Fibroblast of skin of right biceps (primary cell): ENCODE measurements around the gene ZNF683.
A peak's percentile ranks its signal among the peaks of the same experiment; 100 is the strongest.

Experiments
- DNase-seq: peaks from one replicate; pipeline ENCODE4 v3.0.0-alpha.2; 2013

Gene ZNF683

DNA sequence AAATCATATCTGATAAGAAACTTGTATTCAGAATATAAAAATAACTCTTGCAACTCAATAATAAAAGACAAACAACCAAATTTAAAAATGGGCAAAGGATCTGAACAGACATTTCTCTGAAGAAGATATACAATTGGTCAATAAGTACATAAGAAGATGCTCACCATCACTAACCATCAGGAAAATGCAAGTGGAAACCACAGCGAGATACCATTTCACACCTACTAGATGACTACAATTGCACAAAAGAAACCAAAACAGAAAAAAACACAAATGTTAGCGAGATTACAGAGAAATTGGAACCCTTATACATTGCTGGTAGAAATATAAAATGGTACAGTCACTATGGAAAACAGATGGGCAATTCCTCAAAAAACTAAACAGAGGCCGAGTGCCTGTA is 11.5 kb upstream of the ZNF683 start:
- no peak for DNase-seq

DNA sequence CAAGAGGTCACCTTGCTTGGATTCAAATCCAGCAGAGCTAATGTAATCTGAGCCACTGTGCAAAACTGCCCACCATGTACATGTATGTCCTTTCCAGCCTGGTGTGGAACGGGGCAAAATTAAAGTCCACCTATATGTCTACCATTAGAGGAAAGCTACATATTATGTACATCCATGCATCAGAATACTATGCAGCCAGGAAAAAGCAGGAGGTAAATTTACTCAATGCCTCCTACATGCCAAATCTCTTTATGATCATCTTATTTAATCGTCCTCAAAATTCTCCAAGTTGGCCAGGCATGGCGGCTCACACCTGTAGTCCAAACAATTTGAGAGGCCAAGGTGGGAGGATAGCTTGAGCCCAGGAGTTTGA is 6.3 kb upstream of the ZNF683 start:
- no peak for DNase-seq

DNA sequence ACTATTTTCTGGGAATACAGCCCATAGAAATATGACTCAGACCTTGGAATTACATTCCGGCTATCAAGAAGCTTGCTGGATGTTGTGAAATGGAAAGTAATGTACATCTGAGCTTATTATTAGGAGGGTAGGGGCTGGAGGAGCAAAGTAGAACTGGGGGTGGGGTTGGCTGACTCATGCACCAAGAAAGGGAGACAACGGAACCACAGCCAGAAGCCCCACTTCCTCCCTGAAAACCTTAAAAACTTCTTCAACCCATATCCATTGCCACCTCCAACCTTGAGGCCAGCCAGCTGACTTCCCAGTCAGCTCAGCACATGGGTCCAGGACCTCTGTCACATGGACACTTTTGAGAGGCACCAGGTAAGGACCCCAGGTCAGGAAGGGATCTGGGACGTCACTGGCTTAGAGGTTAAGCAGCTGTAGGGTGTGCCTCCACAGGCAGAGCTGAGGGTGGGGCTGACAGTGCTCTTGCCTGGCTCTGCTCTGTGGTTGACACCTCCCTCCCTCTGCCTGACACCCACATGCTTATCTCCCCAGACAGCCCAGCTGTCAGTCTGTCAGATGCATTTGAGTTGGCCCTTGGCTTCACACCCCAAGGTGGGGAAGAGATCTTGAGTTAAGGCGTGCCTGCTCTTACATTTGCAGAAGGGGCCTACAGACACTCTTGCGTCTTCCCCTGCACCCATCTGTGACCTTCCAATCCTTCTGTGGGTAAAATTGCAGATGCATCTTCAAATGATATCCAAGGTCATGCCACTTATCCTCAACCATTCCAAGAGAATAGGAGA is 5.7 kb upstream of the ZNF683 start:
- DNase-seq, result peak; percentile 99

DNA sequence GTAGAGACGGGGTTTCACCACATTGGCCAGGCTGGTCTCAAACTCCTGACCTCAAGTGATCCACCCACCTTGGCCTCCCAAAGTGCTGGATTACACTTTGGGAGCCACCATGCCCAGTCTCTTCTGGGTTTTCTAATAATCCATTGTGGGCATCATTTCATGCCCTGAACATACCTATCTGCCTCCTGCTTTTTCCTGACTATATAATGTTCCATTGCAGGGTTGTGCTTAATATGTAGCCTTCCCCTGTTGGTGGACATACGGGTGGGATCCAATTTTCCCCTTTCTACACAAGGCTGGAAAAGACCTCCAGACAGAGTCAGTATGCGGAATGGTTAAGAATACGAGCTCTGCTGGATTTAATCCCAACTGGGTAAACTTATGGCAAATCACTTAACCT is 3.5 kb upstream of the ZNF683 start:
- no peak for DNase-seq

DNA sequence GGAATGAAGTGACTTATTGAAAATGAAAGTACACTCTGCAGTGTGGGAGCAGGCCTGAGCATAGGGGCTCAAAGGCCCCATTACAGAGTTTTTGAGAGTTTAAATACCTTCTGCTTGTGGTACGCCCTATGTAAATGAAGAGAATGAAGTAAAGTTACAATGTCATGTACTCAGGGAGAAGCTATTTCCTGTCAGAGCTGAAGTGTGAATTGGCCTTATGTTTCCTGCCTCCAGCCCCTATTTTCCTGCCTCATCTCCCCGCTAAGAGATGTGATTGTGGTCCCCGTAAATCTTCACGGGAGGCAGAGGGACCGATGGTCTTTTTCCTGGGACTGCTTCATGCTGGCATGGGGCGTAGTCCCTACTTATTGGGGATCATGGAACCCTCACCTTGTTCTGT is 2.5 kb upstream of the ZNF683 start:
- peak; percentile 53 for DNase-seq

DNA sequence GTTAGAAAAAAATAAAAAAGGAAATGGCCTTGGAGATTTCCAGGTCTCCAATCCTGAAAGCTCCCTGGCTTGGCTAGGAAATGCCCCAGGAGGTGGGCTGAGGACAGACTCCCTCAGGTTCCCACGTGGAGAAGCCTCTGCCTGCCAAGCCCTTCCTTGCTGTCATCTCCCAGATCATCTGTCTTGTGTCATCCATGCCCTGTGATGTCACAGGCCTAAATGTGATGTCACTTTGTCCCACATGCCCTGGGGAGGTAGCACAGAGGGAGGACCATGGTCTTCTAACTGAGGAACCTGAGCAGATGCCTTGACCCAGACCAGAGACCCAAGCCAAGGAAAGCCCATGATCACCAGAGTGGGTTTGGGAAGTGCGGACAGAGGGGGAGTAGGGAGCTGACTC is 1.8 kb upstream of the ZNF683 start:
- DNase-seq, result peak; percentile 18

DNA sequence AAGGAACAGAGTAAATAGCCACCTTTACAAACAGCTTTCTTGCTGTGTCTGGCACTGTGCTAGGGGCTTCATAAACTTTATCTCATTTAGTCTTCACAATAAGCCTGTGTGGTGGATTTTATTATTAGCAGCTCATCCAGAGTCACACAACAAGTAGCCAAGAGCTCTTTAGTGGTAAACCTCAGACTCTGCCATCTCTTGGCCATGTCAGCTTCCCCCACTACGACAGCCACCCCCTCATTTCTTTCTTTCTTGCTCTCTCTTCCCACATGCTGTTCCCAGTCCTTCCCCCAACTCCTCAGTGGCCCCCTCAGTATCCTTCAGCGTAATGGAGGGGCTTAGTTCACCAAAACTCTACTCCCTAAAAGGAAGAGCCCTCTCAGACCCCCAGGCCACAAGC is 1.2 kb upstream of the ZNF683 start:
- DNase-seq, result peak; percentile 36

DNA sequence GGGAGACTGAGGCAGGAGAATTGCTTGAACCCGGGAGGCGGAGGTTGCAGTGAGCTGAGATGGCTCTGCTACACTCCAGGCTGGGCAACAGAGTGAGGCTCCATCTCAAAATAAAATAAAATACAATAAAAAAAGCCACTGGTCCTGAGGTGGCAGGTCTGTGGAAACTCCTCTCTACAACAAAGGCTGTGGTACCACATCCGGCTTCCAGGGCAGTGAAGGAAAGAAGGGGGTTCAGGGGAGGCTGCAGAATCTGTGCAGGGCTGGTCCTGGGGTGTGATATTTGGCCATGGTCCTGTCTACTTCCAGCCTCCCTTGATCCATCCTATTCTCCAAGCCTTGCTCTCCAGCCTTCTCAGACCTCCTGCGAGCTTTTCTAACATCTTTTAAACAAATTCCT is 731 bp upstream of the ZNF683 start:
- DNase-seq, result no peak

DNA sequence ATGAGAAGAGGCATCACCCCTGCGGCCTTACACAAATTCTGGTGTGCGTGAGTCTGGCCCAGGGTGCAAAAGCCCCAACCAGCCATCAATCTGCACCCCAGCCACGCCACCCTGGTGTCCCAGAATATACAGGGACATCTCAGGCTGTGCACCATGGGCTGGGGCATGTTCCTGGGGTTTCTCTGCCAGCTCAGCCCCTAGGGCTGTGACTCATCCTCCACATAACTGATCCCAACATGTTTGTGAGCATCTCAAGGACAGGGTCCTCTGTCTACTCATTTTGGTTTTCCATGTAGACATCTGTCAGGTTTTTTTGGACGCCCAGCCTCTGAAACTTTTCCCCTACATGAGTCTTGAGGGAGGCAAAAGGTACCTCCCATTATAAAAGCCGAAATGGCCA is 511 bp downstream of the ZNF683 start:
- peak; percentile 34 for DNase-seq

DNA sequence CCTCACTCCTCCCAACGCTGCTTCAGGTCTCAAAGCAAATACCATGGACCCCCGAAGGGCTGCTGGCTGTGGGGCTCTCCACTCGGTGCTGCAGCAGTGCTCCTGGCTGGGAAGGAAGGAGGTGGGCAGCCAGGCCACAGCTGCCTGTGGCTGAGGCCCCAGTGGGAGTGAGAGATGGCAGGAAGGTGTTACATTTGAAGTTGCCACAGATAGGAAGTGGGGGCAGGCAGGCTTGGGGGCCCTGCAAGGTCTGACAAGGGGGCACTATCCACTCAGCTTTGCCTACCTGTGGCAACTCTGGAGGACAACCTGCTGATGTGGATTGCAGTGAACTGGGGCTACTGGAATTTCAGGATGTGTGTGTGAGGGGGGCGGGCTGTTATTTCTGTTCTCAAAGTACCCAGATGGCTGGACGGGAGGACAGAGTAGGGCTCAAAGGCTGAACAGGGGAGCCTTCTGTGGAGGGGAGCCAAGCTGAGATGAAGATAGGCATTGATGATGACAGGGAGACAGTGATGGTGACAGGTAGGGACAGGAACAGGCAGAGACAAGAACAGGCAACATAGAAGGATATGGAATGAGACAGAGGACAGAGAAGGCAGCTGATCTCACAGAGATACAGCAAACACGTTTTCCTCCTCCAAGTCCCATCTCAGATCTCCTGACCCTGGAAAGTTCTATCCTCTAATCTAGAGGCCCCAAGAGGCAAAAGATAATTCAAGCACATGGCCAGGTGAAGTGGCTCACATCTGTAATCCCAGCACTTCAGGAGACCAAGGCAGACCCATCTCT is 1.8 kb downstream of the ZNF683 start:
- no peak for DNase-seq

DNA sequence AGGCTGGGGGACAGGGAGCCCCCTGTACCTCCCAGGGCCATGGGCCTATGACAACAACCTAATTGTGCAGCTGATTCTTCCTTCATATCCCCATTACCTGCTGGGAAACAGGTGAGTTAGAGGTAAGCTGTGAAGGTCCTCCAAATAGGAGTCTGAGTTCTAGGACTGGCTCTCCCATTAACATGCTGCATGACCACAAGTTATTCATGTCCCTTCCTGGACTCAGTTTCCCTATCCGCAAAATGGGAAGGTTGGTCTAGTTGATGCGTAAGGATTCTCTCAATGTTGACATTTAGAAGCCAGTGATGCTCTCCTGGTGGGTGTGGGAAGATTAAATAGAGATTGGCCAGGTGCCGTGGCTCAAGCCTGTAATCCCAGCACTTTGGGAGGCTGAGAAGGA is 4.1 kb downstream of the ZNF683 start:
- DNase-seq, result no peak

DNA sequence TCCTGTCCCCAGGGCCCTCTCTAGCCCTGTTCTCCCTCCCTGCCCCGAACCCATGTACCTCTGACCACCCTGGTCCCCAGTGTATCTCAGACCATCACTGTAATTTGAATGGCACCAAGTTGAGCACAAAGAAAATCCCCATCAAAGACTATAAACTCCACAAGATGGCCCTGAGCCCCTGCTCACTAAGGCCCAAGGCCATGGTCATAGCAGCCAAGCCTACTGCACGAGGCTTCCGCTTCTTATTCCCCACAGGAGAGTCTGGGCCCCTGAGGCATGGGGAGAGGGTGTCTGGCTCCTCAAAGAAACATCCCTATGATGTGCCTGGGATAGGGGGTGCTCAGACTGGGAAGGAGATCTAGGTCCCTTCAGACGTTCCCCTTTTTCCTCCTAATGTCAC is 4.5 kb downstream of the ZNF683 start:
- no peak for DNase-seq

DNA sequence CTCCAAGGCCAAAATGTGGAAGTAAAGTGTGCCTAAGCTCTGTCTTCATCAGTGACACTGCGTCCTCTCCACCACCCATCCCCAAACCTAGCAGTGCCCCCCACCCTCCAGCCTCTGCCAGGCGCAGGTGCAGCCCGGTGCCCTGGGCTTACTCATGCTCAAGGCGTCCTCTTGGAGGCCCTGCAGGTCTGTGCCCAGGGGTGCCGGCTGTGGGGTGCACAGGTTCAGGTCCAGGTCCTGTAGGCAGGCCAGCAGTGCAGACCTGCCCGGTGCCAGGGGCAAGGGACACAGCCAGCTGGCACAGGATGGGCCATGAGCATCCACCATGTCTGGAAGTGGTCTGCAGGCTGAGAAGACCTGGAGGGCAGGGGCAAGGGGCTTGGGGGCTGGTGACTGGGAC is 5.1 kb downstream of the ZNF683 start:
- DNase-seq, result no peak

DNA sequence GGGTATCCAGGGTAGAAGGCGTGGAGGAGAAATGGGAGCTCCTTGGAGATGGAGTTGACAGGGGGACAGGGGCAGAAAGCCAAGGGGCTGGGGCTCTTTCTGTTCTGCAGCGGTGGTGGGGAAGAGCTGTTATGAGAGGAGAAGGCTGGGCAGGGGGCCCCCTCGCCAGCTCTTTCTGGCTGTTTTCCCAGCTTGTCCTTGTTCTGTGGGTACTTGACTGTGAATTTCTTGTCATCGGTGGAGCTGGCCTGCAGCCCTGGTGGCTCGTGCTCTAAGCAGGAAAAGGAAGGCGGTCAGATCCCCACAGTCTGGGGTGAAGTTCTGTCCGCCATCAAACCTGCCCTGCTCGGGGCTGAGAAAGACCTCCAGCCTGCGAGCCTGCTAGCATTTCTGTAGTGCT is 7.6 kb downstream of the ZNF683 start:
- DNase-seq, result no peak

DNA sequence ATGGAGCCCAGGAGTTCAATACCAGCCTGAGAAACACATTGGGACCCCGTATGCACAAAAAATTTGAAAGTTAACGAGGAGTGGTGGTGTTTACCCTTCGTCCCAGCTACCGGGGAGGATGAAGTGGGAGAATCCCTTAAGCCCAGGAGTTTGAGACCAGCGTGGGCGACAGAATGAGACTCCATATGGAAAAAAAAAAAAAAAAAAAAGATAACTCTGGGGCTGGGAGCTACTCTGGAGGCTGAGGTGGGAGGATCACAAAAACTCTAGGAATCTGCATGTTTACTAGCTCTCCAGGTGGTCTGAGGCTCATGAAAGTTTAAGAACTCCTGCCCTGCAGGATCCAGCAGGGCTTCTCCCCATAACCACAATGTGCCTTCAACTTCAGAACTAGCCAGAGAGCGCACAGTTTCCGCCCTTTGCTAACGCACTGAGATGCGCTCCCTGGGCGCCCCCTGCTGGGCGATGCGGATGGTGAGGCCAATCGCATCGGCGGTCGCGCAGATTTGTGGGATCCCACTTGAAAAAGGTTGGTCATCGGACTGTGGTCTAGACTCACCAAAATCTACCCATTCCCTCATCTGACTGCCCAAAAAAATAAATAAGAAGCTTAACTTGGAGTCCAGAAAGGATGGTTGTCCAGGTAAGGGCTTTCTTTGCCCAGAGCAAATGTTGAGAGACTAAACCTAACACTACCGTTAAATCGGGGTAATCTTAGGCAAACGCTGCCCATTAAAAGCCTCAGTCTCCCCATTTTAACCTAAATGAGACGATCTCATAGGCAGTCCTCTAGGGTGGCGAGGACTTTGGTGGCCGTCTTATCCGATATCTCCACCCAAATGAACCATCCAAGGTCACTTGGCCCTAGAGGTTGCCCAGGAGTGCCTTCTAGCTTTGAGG is 8.8 kb downstream of the ZNF683 start:
- DNase-seq, result peak; percentile 65

DNA sequence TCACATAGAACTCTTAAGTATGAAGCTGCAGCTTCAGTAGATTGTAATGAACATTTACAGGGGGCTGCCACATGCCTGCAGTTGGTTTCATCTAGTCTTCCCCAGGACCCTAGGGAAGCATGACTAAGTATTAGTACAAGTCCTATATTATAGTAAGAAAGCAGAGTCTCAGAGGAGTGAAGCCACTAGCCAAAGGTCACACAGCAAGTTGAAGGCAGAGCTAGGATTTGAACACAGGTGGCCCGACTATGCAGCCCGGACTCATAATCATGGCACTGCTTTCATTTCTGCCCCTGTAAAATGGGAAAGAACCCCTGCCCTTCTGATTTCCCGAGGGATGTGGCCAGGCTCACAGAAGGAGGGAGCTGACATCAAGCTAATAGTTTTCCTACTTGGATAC is 10.2 kb downstream of the ZNF683 start:
- DNase-seq, result no peak

DNA sequence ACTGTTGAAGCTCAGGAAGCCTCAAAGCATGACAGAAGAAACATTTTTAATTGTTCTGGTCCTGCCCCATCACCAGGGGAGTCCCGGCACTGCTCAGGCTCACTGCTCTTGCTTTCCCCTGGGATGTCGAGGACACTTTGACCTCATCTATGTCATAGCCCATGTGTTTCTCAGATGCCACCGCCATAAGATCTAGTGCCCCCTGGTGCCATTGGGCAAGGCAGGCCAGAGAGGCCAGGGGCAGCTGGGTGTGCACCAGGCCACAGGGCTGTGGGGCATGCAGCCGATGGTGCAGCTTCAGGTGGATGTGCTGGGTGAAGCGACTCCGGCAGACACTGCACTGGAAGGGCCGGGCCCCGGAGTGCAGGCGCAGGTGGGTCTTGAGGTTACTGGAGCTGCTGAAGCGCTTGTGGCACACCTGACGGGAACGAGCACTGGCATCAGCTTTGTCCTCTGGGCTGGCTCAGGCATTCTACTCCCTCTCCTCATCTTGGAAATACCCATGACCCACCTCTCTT is 10.9 kb downstream of the ZNF683 start:
- no peak for DNase-seq

DNA sequence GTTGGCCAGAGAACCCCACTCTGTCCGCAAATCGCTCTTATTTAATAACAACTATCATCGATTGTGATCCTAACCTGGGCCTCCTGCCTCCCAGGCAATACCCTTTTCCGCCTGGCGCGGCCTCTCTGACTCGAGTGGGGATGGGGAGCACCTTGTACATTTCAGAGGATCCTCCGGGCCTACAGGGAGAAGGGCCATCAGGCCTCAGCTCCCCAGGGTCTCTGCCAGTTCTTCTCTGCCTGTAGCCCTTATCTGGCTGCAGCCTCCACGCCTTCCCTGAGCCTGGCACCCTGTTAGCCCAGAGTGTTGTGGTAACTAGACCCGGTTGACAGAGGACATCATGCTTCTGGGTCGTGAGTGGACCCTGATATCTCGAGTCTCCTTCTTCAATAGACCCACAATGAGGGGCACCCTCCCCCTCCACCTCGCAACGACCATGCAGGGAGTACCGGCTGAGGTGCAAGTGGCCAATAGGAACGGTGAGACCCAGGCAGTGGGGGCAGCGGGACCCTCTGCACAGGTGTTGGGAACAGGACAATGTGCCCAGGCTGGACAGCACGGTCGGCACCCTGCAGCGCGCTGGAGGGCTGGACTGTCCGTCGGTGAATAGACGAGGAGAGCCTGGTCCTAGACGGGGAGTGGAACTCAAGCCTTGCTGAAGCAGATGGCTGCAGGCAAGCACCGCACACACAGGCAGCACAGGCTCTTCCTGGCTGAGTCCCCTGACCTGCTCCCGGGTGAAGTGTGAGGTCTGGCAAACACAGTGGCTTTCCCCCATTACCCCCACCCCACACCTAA is 11.5 kb downstream of the ZNF683 start:
- DNase-seq, result no peak

DNA sequence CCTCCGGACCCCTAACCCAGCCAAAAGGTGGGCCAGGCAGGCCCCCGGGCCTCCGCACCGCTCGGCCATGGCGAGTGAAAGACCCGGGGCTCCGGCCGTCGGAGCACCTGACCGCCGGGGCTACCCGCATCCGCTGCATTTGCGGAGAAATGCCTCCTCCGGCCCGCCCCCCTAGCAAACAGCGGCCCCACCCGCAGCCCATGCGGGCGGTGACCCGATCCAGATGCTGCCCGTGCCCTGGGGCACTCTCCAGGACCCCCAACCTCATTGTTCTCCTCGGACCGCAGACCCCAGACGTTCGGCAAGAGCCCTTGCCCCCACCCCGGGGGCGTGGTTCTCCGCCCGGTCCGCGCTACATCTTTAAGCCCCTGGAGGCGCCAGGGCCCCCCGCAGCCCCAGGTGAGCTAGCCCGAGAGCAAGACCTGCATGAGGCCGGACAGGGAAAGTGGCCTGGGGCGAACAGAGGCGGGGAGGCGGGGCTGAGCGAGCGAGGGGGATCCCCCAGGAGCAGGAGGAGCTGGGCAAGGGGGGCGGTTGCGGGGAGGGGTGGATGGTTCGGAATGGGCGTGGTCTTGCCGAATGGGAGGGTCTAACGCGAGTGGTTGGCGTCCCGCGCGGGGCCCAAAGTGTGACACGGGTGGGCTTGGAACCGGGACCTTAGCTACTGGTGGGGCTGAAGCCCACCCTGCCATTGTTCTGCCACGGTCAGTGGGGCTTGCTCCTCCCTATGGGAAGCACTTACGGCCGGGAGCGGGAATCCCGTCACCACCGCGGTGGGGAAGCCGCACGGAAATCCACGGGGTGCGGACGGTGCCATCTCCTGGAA is 12.4 kb downstream of the ZNF683 start:
- DNase-seq, result no peak

DNA sequence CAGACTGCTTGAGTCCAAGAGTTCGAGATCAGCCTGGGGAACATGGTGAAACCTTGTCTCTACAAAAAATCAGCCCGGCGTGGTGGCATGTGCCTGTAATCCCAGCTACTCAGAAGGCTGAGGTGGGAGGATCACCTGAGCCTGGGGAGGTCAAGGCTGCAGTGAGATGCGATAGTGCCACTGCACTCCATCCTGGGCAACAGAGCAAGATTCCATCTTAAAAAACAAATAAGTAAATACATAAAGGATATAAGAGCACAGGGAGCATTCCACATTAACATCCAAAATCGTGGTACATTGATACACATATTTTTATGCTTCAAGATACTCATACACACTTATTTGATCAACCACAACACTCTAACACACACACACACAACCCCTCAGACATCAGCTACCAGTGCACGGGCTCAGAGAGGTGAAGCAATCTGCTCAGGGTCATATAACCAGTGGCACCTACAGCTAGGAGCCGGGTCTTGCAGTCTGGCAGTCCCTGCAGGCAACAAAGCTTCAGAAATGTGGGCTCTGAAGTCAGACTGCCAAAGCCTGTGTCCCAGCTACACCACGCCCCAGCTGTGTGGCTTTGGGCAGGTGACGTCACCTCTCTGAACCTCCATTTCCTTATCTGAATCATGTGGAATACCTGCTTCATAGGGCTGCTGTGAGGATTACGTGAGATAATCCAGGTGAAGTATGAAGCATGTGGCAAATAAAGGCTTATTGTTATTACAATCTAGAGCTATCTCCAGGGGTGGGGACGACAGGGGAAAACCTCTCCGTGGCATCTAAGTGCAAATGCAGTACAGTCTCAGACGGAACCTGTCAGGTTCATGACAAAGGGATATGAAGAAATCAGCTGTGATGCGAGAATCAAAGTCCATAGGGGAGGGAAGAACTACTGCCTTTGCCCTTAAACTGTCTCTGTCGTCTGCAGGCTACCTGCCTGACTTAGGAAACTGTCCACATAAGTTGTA is 13.9 kb downstream of the ZNF683 start:
- DNase-seq, result no peak
